K562 (cell line): ENCODE results near the gene KDM2B. TPM values are rescaled to one million over a fixed set of nuclear protein-coding genes. Genes with fewer than 3 reads are reported as not detected.

Source experiments
- ATAC-seq: fragments of 200-7000 bp; cut with Tn5 transposase; 3 replicates; pipeline ENCODE4 v1.9.1; 2020; ENCODE audit warnings: moderate library complexity
- BruUV-seq: library from RNA; stranded (reverse); fragments of 400-500 nt; replicated peaks from 2 replicates; lab custom pipeline; 2021; lab: Mats Ljungman, UMichigan
- CTCF ChIA-PET: fragments of 300-600 bp; formaldehyde crosslinking; extraction: SDS; loops from one replicate; lab custom pipeline; 2021; ENCODE audit warnings: low intra/inter-chr PET ratio; lab: Yijun Ruan, JAX
- POLR2A ChIA-PET: fragments of 300-600, 350-650 bp; sonication (Branson Sonifier 250); formaldehyde crosslinking; extraction: SDS; loops from one replicate; lab custom pipeline; 2021; ENCODE audit warnings: antibody characterized with exemption, inconsistent platforms; lab: Yijun Ruan, JAX
- DNase-seq, 4 experiments: peaks; one replicate each; pipeline versions ENCODE4 v3.0.0 to v3.0.0-alpha.2; 2011 to 2018; ENCODE audit warnings: low spot score in 3 of 4, mixed read lengths in 3 of 4; ENCODE audit errors: extremely low read depth in 1 of 4
- FAIRE-seq: peaks from 2 replicates; lab custom pipeline; 2011; peaks lifted over from hg19 to GRCh38; lab: Jason Lieb, UNC
- H2AFZ ChIP-seq: 2 replicates; pipeline ENCODE4 v1.6.0; 2011; ENCODE audit warnings: low read depth, low read length, control low read depth, inconsistent platforms
- H3K27ac ChIP-seq: fragments of 200-600 bp; 3 replicates; pipeline ENCODE4 v1.8.0; 2011; ENCODE audit warnings: low read depth, mild to moderate bottlenecking, control low read depth, inconsistent platforms, low read length, moderate library complexity, mixed read lengths; ENCODE audit errors: extremely low read depth
- H3K27me3 ChIP-seq, 2 experiments: fragments of 300-600 bp in 1 of 2; 2 replicates in 1 of 2; 3 replicates in 1 of 2; pipeline versions ENCODE4 v1.6.0 to v1.8.0; 2011; ENCODE audit warnings: inconsistent platforms in 2 of 2, low read length in 2 of 2, mild to moderate bottlenecking in 1 of 2, mixed read lengths in 1 of 2, moderate library complexity in 1 of 2; ENCODE audit not compliant: control insufficient read depth in 2 of 2, insufficient read depth in 2 of 2
- H3K36me3 ChIP-seq: fragments of 300-600 bp; 3 replicates; pipeline ENCODE4 v1.8.0; 2011; ENCODE audit warnings: mild to moderate bottlenecking, low read length, inconsistent platforms; ENCODE audit not compliant: control insufficient read depth, insufficient read depth
- H3K4me1 ChIP-seq, 2 experiments: fragments of 200-600 bp in 1 of 2; replicated peaks in 1 of 2; 2 replicates in 1 of 2; 3 replicates in 1 of 2; pipeline versions ENCODE4 v1.5.1 to v1.8.0; 2011; ENCODE audit warnings: inconsistent platforms in 2 of 2, low read length in 2 of 2, mild to moderate bottlenecking in 1 of 2, mixed read lengths in 1 of 2, moderate library complexity in 1 of 2; ENCODE audit not compliant: control insufficient read depth in 2 of 2, insufficient read depth in 2 of 2
- H3K4me2 ChIP-seq: 2 replicates; pipeline ENCODE4 v1.6.1; 2011; ENCODE audit warnings: low read length, control low read depth, inconsistent platforms, mixed read lengths; ENCODE audit not compliant: insufficient read depth
- H3K4me3 ChIP-seq: fragments of 200-600 bp; sonication (generic), shearing (Covaris generic); 2 replicates; pipeline ENCODE4 v1.5.1; 2016; ENCODE audit warnings: control low read depth, inconsistent platforms
- H3K79me2 ChIP-seq: fragments of 200-600 bp; 3 replicates; pipeline ENCODE4 v1.8.0; 2011; ENCODE audit warnings: low read length, inconsistent platforms; ENCODE audit not compliant: control insufficient read depth, insufficient read depth
- H3K9ac ChIP-seq, 2 experiments: 2 replicates each; pipeline versions ENCODE4 v1.6.0 to v1.6.1; 2011; ENCODE audit warnings: low read depth in 2 of 2, low read length in 2 of 2, control low read depth in 1 of 2, inconsistent platforms in 1 of 2, mild to moderate bottlenecking in 1 of 2, mixed read lengths in 1 of 2; ENCODE audit not compliant: insufficient read depth in 1 of 2
- H3K9me1 ChIP-seq: one replicate; pipeline ENCODE4 v1.6.0; 2011; ENCODE audit warnings: inconsistent platforms, mild to moderate bottlenecking, low read length, moderate library complexity; ENCODE audit not compliant: control insufficient read depth, insufficient read depth
- H3K9me3 ChIP-seq: replicated peaks from 2 replicates; pipeline ENCODE4 v1.5.1; 2011; ENCODE audit warnings: low read depth, low read length, inconsistent platforms; ENCODE audit not compliant: control insufficient read depth, insufficient read depth
- H4K20me1 ChIP-seq: replicated peaks from 2 replicates; pipeline ENCODE4 v1.6.1; 2011; ENCODE audit warnings: low read length, inconsistent platforms, mixed read lengths; ENCODE audit not compliant: control insufficient read depth, insufficient read depth
- ASH1L ChIP-seq: fragments of 450-650 bp; IDR thresholded peaks from 2 replicates; pipeline ENCODE4 v1.6.1; 2018; ENCODE audit warnings: borderline replicate concordance, mild to moderate bottlenecking, low read depth; ENCODE audit not compliant: partially characterized antibody
- BRD9 ChIP-seq: fragments of 450-650 bp; IDR thresholded peaks from 2 replicates; pipeline ENCODE4 v1.6.1; 2018; ENCODE audit warnings: low read depth; ENCODE audit not compliant: partially characterized antibody
- CHD4 ChIP-seq: fragments of 200-600 bp; sonication (generic); IDR thresholded peaks from 3 replicates; pipeline ENCODE4 v1.6.1; 2012; ENCODE audit warnings: low read depth, mild to moderate bottlenecking, mixed read lengths, low read length, inconsistent platforms; ENCODE audit not compliant: insufficient read depth, insufficient replicate concordance, poor library complexity, severe bottlenecking
- KHSRP ChIP-seq: fragments of 450-650 bp; IDR thresholded peaks from 2 replicates; pipeline ENCODE4 v1.6.1; 2017
- PYGO2 ChIP-seq: fragments of 450-650 bp; IDR thresholded peaks from 2 replicates; pipeline ENCODE4 v1.6.1; 2016; ENCODE audit warnings: mild to moderate bottlenecking, missing genetic modification characterization, moderate library complexity, missing compliant biosample characterization
- SMAD1 ChIP-seq: fragments of 150-350 bp; IDR thresholded peaks from 2 replicates; pipeline ENCODE4 v1.6.1; 2014; ENCODE audit warnings: low read length, low read depth; ENCODE audit not compliant: partially characterized antibody
- TCF3 ChIP-seq: sonication (generic); formaldehyde crosslinking; IDR thresholded peaks from 2 replicates; pipeline ENCODE4 v1.4.0; 2020; ENCODE audit warnings: mild to moderate bottlenecking, missing genetic modification reagents
- TOE1 ChIP-seq, 2 experiments: fragments of 450-650 bp in 1 of 2; sonication (generic) in 1 of 2; formaldehyde crosslinking in 1 of 2; IDR thresholded peaks; 2 replicates each; pipeline versions ENCODE4 v1.7.1 to v1.8.0; 2016 to 2022; ENCODE audit warnings: borderline replicate concordance in 2 of 2, mild to moderate bottlenecking in 2 of 2, antibody characterized with exemption in 1 of 2, inconsistent platforms in 1 of 2, low read depth in 1 of 2, missing genetic modification reagents in 1 of 2, moderate library complexity in 1 of 2
- TSC22D4 ChIP-seq: fragments of 450-650 bp; IDR thresholded peaks from 2 replicates; pipeline ENCODE4 v1.6.1; 2016; ENCODE audit warnings: missing genetic modification characterization, missing biosample characterization, control low read depth
- XRCC4 ChIP-seq: IDR thresholded peaks from one replicate; pipeline ENCODE4 v1.6.1; 2011; ENCODE audit not compliant: insufficient read depth, insufficient read length; ENCODE audit errors: extremely low read depth
- ZNF780A ChIP-seq: fragments of 250-450 bp; sonication (Bioruptor Pico); IDR thresholded peaks from 2 replicates; pipeline ENCODE4 v1.5.0; 2021; ENCODE audit warnings: mild to moderate bottlenecking
- WGBS: fragments of 100-300 bp; shearing (Covaris generic); methylation state at CpG from one replicate; pipeline ENCODE4 v1.1.6; 2016; ENCODE audit warnings: low coverage, mixed read lengths; ENCODE audit not compliant: insufficient coverage; ENCODE audit errors: missing lambda C conversion rate; 5-methylcytosine and 5-hydroxymethylcytosine counted together
- in situ Hi-C: fragments of 300-500 bp; cut with MboI; formaldehyde crosslinking; loops from 4 replicates; pipeline ENCODE4 v1.15.0; 2018; ENCODE audit warnings: inconsistent platforms, mixed read lengths
- intact Hi-C: fragments of 100-400 bp; cut with micrococcal nuclease; formaldehyde crosslinking; loops from 2 replicates; pipeline ENCODE4 v1.14.2; 2022
- polyA plus RNA-seq, 8 experiments: library from polyadenylated mRNA; depleted of rRNA in 4 of 8; stranded (reverse) in 5 of 8; unstranded in 3 of 8; fragments of >200 nt; fragmentation: Nextera tagmentation in 2 of 8; fragmentation: Illumina TruSeq in 1 of 8; extraction: Ambion mirVana in 2 of 8; extraction: Trizol in 1 of 8; gene quantifications; 2 replicates each; pipeline versions ENCODE4 v1.2.1 to v1.2.3, GENCODE V29; 2011 to 2014; ENCODE audit warnings: inconsistent platforms in 1 of 8, missing spikeins in 1 of 8
- total RNA-seq, 7 experiments: library from RNA; depleted of rRNA in 6 of 7; stranded (reverse); fragments of >200 nt in 6 of 7; fragmentation: Illumina TruSeq in 2 of 7; extraction: Trizol in 2 of 7; gene quantifications; 2 replicates each; pipeline versions ENCODE4 v1.2.1 to v1.2.3, GENCODE V29; 2011 to 2021; ENCODE audit warnings: low replicate concordance in 1 of 7
- TF ChIP-seq, protein P1 (sequence below): fragments of 250-450 bp; sonication (Bioruptor Pico); IDR thresholded peaks from 2 replicates; pipeline ENCODE4 v1.8.0; 2022; ENCODE audit warnings: inconsistent platforms, mild to moderate bottlenecking, moderate library complexity, borderline replicate concordance
- TF ChIP-seq, protein P2 (sequence below), 2 experiments: fragments of 450-650 bp; conservative IDR thresholded peaks; 2 replicates each; pipeline ENCODE4 v1.6.1; 2017; ENCODE audit warnings: mild to moderate bottlenecking in 2 of 2, moderate library complexity in 2 of 2
- TF ChIP-seq, protein P3 (sequence below): fragments of 450-650 bp; IDR thresholded peaks from 2 replicates; pipeline ENCODE4 v1.6.1; 2016; ENCODE audit warnings: antibody characterized with exemption

Gene KDM2B
- total and polyA plus RNA-seq, 9 of the 15 experiments (the other 6 are each of a cell fraction or from before 2014, with no cell fraction given), result 7.4 to 50.5 (median 22.5) TPM

DNA sequence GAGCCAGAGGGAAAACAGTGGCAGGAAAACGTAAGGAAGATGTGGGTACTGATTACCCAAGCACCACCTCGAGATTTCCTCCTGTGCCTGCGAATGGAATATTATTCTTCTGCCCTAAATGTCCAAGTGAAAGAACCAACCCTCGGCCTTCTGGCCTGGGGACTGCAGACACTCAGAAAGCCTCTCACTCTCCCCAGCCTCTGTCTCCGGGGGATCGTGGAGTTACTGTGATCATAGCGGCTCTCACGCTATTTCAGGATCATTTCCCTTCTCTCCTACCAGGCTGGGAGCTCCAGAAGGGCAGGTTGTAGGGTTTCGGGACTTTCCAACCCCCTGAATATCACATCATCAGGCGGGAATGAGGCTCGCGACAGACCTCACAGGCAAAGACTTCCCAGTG lies 68.9 kb downstream of the KDM2B start:
- ATAC-seq (no peak), DNase-seq (no peak), FAIRE-seq (no peak)
- Histone ChIP-seq H3K9me3 (no peaks in the 10 kb centered on the region), H2AFZ (no peak overlapping the region), H4K20me1 (peaks cover 9% of the 10 kb centered on the region), H3K27ac (no peak overlapping the region), H3K9ac (no peak overlapping the region), H3K36me3 (peaks cover 4% of the 10 kb centered on the region; the same call in 2 of the 3 replicates), H3K9me1 (peaks cover 2% of the 10 kb centered on the region), H3K4me3 (no peak overlapping the region), H3K4me2 (no peak overlapping the region), H3K27me3 (no peaks in the 10 kb centered on the region), H3K79me2 (no peaks in the 10 kb centered on the region), H3K4me1 (peaks cover 15 to 17% of the 10 kb centered on the region in 2 experiments)
- WGBS, result 63% methylated on average over 9 of the region's 12 CpGs
- no TSS peak for BruUV-seq
- CTCF ChIA-PET, result no interaction called here
- intact Hi-C loops, result no loop called here
- POLR2A ChIA-PET, result no interaction called here
- no peak for TF ChIP-seq TOE1 (IDR thresholded peaks at IDR 0.05; ENCODE audit: borderline replicate concordance)
- no peak for TF ChIP-seq TOE1 (CRISPR knock-in tag; IDR thresholded peaks at IDR 0.05; ENCODE audit: borderline replicate concordance, low read depth)
- TF ChIP-seq, protein P1, sequence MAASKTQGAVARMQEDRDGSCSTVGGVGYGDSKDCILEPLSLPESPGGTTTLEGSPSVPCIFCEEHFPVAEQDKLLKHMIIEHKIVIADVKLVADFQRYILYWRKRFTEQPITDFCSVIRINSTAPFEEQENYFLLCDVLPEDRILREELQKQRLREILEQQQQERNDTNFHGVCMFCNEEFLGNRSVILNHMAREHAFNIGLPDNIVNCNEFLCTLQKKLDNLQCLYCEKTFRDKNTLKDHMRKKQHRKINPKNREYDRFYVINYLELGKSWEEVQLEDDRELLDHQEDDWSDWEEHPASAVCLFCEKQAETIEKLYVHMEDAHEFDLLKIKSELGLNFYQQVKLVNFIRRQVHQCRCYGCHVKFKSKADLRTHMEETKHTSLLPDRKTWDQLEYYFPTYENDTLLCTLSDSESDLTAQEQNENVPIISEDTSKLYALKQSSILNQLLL (CRISPR knock-in tag), result no peak
- no peak for TF ChIP-seq BRD9
- TF ChIP-seq SMAD1, result no peak
- TF ChIP-seq KHSRP, result no peak
- TF ChIP-seq ZNF780A (CRISPR knock-in tag), result no peak
- TF ChIP-seq, protein P2, sequence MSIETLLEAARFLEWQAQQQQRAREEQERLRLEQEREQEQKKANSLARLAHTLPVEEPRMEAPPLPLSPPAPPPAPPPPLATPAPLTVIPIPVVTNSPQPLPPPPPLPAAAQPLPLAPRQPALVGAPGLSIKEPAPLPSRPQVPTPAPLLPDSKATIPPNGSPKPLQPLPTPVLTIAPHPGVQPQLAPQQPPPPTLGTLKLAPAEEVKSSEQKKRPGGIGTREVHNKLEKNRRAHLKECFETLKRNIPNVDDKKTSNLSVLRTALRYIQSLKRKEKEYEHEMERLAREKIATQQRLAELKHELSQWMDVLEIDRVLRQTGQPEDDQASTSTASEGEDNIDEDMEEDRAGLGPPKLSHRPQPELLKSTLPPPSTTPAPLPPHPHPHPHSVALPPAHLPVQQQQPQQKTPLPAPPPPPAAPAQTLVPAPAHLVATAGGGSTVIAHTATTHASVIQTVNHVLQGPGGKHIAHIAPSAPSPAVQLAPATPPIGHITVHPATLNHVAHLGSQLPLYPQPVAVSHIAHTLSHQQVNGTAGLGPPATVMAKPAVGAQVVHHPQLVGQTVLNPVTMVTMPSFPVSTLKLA (conservative IDR thresholded peaks at IDR 0.05), result no peak
- TF ChIP-seq PYGO2 (tag), result no peak
- TF ChIP-seq TSC22D4 (tag), result no peak
- no peak for TF ChIP-seq XRCC4
- no peak for TF ChIP-seq CHD4
- TF ChIP-seq ASH1L, result no peak
- no peak for TF ChIP-seq TCF3
- TF ChIP-seq, protein P3, sequence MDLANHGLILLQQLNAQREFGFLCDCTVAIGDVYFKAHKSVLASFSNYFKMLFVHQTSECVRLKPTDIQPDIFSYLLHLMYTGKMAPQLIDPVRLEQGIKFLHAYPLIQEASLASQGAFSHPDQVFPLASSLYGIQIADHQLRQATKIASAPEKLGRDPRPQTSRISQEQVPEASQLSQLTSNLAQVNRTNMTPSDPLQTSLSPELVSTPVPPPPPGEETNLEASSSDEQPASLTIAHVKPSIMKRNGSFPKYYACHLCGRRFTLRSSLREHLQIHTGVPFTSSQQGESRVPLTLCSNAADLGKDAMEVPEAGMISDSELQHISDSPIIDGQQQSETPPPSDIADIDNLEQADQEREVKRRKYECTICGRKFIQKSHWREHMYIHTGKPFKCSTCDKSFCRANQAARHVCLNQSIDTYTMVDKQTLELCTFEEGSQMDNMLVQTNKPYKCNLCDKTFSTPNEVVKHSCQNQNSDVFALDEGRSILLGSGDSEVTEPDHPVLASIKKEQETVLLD, result no peak
- in situ Hi-C loops, result no loop called here
